Measurements from ENCODE around the gene TMEM139.

The TMEM139 gene

GRCh38 chr7:143284591-143285469 lies at the start of gene TMEM139:
TMEM139 (plus strand) TSS chr7:143284958; CDS start chr7:143285958, 1,000 bp downstream.
- TF ChIP-seq MYC (IDR thresholded peaks at IDR 0.05; ENCODE audit: low read depth, low read length) (no peak), POLR2A (IDR thresholded peaks at IDR 0.05; ENCODE audit: extremely low read depth, insufficient read length) (no peak), CTCF (IDR thresholded peaks at IDR 0.05; ENCODE audit: low read depth, low read length) (no peak)
- TF ChIP-seq, protein P1, sequence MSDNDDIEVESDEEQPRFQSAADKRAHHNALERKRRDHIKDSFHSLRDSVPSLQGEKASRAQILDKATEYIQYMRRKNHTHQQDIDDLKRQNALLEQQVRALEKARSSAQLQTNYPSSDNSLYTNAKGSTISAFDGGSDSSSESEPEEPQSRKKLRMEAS (IDR thresholded peaks at IDR 0.05; ENCODE audit: low read depth, low read length): no peak
- no peak within 1 kb of the TSS for H3K4me3 ChIP-seq (ENCODE audit: low read depth, low read length)
- DNase-seq (ENCODE audit: low read depth): no peak

- H3K4me3 ChIP-seq (ENCODE audit: low read depth, low read length): no peak overlapping the region
- no peak for TF ChIP-seq CTCF (IDR thresholded peaks at IDR 0.05; ENCODE audit: low read depth, low read length)
- no peak for TF ChIP-seq MYC (IDR thresholded peaks at IDR 0.05; ENCODE audit: low read depth, low read length)
- no peak for TF ChIP-seq POLR2A (IDR thresholded peaks at IDR 0.05; ENCODE audit: extremely low read depth, insufficient read length)
- TF ChIP-seq, protein P1 (IDR thresholded peaks at IDR 0.05; ENCODE audit: low read depth, low read length): no peak
- no peak for DNase-seq (ENCODE audit: low read depth)
Measured at GRCh38 chr7:143235561-143235960, 49.2 kb upstream of the TMEM139 start.

DNA sequence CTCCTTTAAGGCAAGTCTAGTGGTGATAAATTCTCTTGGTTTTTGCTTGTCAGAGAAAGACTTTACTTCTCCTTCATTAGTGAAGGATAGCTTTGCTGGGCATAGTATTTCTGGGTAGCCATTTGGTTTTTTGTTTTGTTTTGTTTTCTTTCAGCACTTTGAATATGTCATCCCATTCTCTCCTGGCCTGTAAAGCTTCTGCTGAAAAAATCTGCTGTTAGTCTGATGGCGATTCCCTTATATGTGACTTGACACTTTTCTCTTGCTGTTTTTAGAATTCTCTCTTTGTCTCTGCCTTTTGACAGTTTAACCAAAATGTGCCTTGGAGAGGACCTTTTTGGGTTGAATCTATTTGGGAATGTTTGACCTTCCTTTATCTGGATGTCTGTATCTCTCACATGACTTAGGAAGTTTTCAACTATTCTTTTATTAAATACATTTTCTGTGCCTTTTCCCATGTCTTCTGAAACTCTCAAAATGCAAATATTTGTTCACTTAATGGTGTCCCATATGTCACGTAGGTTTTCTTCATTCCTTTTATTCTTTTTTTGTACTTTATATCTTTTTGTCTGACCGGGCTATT lies 48.3 kb upstream of the TMEM139 start:
- no peak overlapping the region for H3K4me3 ChIP-seq (ENCODE audit: low read depth, low read length)
- no peak for TF ChIP-seq MYC (IDR thresholded peaks at IDR 0.05; ENCODE audit: low read depth, low read length)
- TF ChIP-seq, protein P1 (IDR thresholded peaks at IDR 0.05; ENCODE audit: low read depth, low read length): no peak
- no peak for TF ChIP-seq POLR2A (IDR thresholded peaks at IDR 0.05; ENCODE audit: extremely low read depth, insufficient read length)
- TF ChIP-seq CTCF (IDR thresholded peaks at IDR 0.05; ENCODE audit: low read depth, low read length): no peak
- DNase-seq (ENCODE audit: low read depth): no peak

- DNase-seq (ENCODE audit: low read depth): no peak
Measured at GRCh38 chr7:143237366-143237765, 47.4 kb upstream of the TMEM139 start.

More at GRCh38 chr7:143237366-143237765, 47.4 kb upstream of the TMEM139 start:
- no peak for TF ChIP-seq MYC (IDR thresholded peaks at IDR 0.05; ENCODE audit: low read depth, low read length)
- TF ChIP-seq, protein P1 (IDR thresholded peaks at IDR 0.05; ENCODE audit: low read depth, low read length): no peak
- TF ChIP-seq CTCF (IDR thresholded peaks at IDR 0.05; ENCODE audit: low read depth, low read length): no peak
- no peak for TF ChIP-seq POLR2A (IDR thresholded peaks at IDR 0.05; ENCODE audit: extremely low read depth, insufficient read length)
- H3K4me3 ChIP-seq (ENCODE audit: low read depth, low read length): no peak overlapping the region

All from NB4 (cell line).